Natural killer cell (primary cell): Measurements from ENCODE around the gene ABCA2. TPM values are rescaled to one million over a fixed set of nuclear protein-coding genes. Genes with fewer than 3 reads are reported as not detected.
"Not testable (repeated sequence)": the region's sequence is repeated elsewhere in the genome, so short reads cannot be mapped to it uniquely, and the experiment has no call there.

ENCODE experiments used
- ATAC-seq, 3 donors: fragments of 150-1000 bp in 2 of 3; fragments of 200-7000 bp in 1 of 3; cut with Tn5 transposase; 1 replicate in 1 of 3; 2 replicates in 2 of 3; pipeline ENCODE4 v1.10.0; 2021; ENCODE audit warnings: mild to moderate bottlenecking in 2 of 3, moderate library complexity in 2 of 3
- DNase-seq, 2 donors: peaks; one replicate each; pipeline versions ENCODE4 v3.0.0 to v3.0.0-alpha.2; 2013 to 2021; ENCODE audit warnings: mixed read lengths in 1 of 2
- H3K27ac ChIP-seq: one replicate; pipeline ENCODE4 v1.5.1; 2013; ENCODE audit warnings: mild to moderate bottlenecking, low read length
- H3K27me3 ChIP-seq: one replicate; pipeline ENCODE4 v1.6.1; 2013; ENCODE audit warnings: low read length; ENCODE audit not compliant: control insufficient read depth, insufficient read depth
- H3K36me3 ChIP-seq: one replicate; pipeline ENCODE4 v1.6.1; 2013; ENCODE audit warnings: low read length; ENCODE audit not compliant: control insufficient read depth, insufficient read depth
- H3K4me1 ChIP-seq: one replicate; pipeline ENCODE4 v1.6.1; 2013; ENCODE audit warnings: low read length; ENCODE audit not compliant: control insufficient read depth, insufficient read depth
- H3K4me3 ChIP-seq: one replicate; pipeline ENCODE4 v1.5.1; 2013; ENCODE audit warnings: low read length
- H3K9me3 ChIP-seq: one replicate; pipeline ENCODE4 v1.6.1; 2013; ENCODE audit warnings: low read length; ENCODE audit not compliant: control insufficient read depth, insufficient read depth
- H3K27ac Mint-ChIP-seq, 2 donors: one replicate each; pipeline ENCODE4 v1.8.0; 2022; ENCODE audit warnings: mild to moderate bottlenecking in 2 of 2, mixed read lengths in 2 of 2, moderate library complexity in 1 of 2
- H3K27me3 Mint-ChIP-seq, 2 donors: one replicate each; pipeline ENCODE4 v1.8.0; 2022; ENCODE audit warnings: low read depth in 2 of 2, mixed read lengths in 2 of 2
- H3K36me3 Mint-ChIP-seq: one replicate; pipeline ENCODE4 v1.8.0; 2022; ENCODE audit warnings: mixed read lengths
- H3K4me1 Mint-ChIP-seq, 2 donors: one replicate each; pipeline ENCODE4 v1.8.0; 2022; ENCODE audit warnings: mixed read lengths in 2 of 2
- H3K4me3 Mint-ChIP-seq: one replicate; pipeline ENCODE4 v1.8.0; 2022; ENCODE audit warnings: mild to moderate bottlenecking, moderate library complexity, mixed read lengths
- H3K9me3 Mint-ChIP-seq, 2 donors: one replicate each; pipeline ENCODE4 v1.8.0; 2022; ENCODE audit warnings: mixed read lengths in 2 of 2
- CTCF ChIP-seq: fragments of 200-600 bp; IDR thresholded peaks from one replicate; pipeline ENCODE4 v1.8.0; 2022; ENCODE audit warnings: antibody characterized with exemption
- whole genome bisulfite sequencing: methylation state at CpG from one replicate; pipeline ENCODE4 v1.1.7; 2013; ENCODE audit warnings: missing lambda C conversion rate; ENCODE audit not compliant: insufficient coverage; 5-methylcytosine and 5-hydroxymethylcytosine counted together
- intact Hi-C: fragments of 100-400 bp; cut with micrococcal nuclease; formaldehyde crosslinking; loops from one replicate; pipeline ENCODE4 v1.14.2; 2022
- total RNA-seq, 4 donors: library from RNA; stranded (reverse); fragments of 120-200 nt in 1 of 4; gene quantifications; one replicate each; pipeline versions ENCODE4 v1.2.3 to v1.2.4, GENCODE V29; 2013 to 2022

ABCA2 gene
- total RNA-seq, 3 donors from 2014 or later (not counting 1 experiment from before 2014, with no cell fraction given) = 356 to 416 (median 357) TPM

GRCh38 chr9:137063311-137064026 lies 35.4 kb upstream of the ABCA2 start:
- intact Hi-C loops = no loop called here
- no peak for ATAC-seq

GRCh38 chr9:137062798-137063197 lies 34.8 kb upstream of the ABCA2 start:
- H3K27me3 ChIP-seq, H3K27ac ChIP-seq, H3K4me1 Mint-ChIP-seq, intact Hi-C loops, ATAC-seq, H3K27ac Mint-ChIP-seq, H3K36me3 ChIP-seq, H3K9me3 Mint-ChIP-seq, H3K36me3 Mint-ChIP-seq, H3K27me3 Mint-ChIP-seq, H3K4me1 ChIP-seq, H3K4me3 Mint-ChIP-seq, H3K9me3 ChIP-seq, DNase-seq, H3K4me3 ChIP-seq: not testable (repeated sequence)
- WGBS = 98% methylated on average over 6 of the region's 9 CpGs

More at GRCh38 chr9:137063311-137064026, 35.4 kb upstream of the ABCA2 start:
- 90% methylated on average over 26 of the region's 26 CpGs for WGBS
- H3K36me3 Mint-ChIP-seq = no peaks in the 10 kb centered on the region
- Histone ChIP-seq H3K36me3 (no peaks in the 10 kb centered on the region), H3K4me3 (no peak overlapping the region), H3K4me1 (peaks cover 12% of the 10 kb centered on the region), H3K27me3 (no peaks in the 10 kb centered on the region), H3K27ac (no peak overlapping the region), H3K9me3 (no peaks in the 10 kb centered on the region)
- H3K4me1 Mint-ChIP-seq = peaks cover 8 to 10% of the 10 kb centered on the region in 2 donors
- TF ChIP-seq CTCF = no peak
- no peaks in the 10 kb centered on the region for H3K9me3 Mint-ChIP-seq
- no peak overlapping the region for H3K27ac Mint-ChIP-seq
- H3K27me3 Mint-ChIP-seq = no peaks in the 10 kb centered on the region
- no peak overlapping the region for H3K4me3 Mint-ChIP-seq
- DNase-seq = no peak

GRCh38 chr9:137062384-137062783 lies 34.3 kb upstream of the ABCA2 start:
- no peak overlapping the region for H3K4me3 Mint-ChIP-seq
- no peak for ATAC-seq

More at GRCh38 chr9:137062384-137062783, 34.3 kb upstream of the ABCA2 start:
- intact Hi-C loops = no loop called here
- Mint-ChIP-seq H3K27ac (no peak overlapping the region), H3K27me3 (no peaks in the 10 kb centered on the region), H3K4me1 (peaks cover 4 to 5% of the 10 kb centered on the region in 2 donors), H3K9me3 (no peaks in the 10 kb centered on the region), H3K36me3 (no peaks in the 10 kb centered on the region)
- no peak overlapping the region for H3K27ac ChIP-seq
- H3K36me3 ChIP-seq = no peaks in the 10 kb centered on the region
- no peak for TF ChIP-seq CTCF
- no peaks in the 10 kb centered on the region for H3K27me3 ChIP-seq
- no peaks in the 10 kb centered on the region for H3K9me3 ChIP-seq
- WGBS = 91% methylated on average over 15 of the region's 15 CpGs
- no peak for DNase-seq
- H3K4me3 ChIP-seq = no peak overlapping the region
- H3K4me1 ChIP-seq = peaks cover 7% of the 10 kb centered on the region
